IPS-11a (cell line): ENCODE data around the gene SNX10.

ENCODE experiments used
- H3K4me3 ChIP-seq: one replicate; pipeline ENCODE4 v1.5.1; 2013; ENCODE audit warnings: low read depth, low read length, control low read depth

The SNX10 gene

GRCh38 chr7:26365901-26366275, 74.2 kb downstream of the SNX10 start:
- H3K4me3 ChIP-seq: no peak overlapping the region

- H3K4me3 ChIP-seq: no peak overlapping the region
Observed at GRCh38 chr7:26367219-26367711, 75.6 kb downstream of the SNX10 start.

GRCh38 chr7:26368542-26368941, 76.9 kb downstream of the SNX10 start:
- no peak overlapping the region for H3K4me3 ChIP-seq

- no peak overlapping the region for H3K4me3 ChIP-seq
Observed at GRCh38 chr7:26369593-26369992, 77.9 kb downstream of the SNX10 start.

- H3K4me3 ChIP-seq: no peak overlapping the region
Observed at GRCh38 chr7:26370011-26370410, 78.3 kb downstream of the SNX10 start.

- no peak overlapping the region for H3K4me3 ChIP-seq
Observed at GRCh38 chr7:26372249-26372648, 80.6 kb downstream of the SNX10 start.

GRCh38 chr7:26372704-26373103, 81.0 kb downstream of the SNX10 start:
- H3K4me3 ChIP-seq: no peak overlapping the region

GRCh38 chr7:26374647-26375373, 83.1 kb downstream of the SNX10 start:
- no peak overlapping the region for H3K4me3 ChIP-seq

GRCh38 chr7:26375726-26376174, 84.1 kb downstream of the SNX10 start:
- H3K4me3 ChIP-seq: peak overlapping the region; percentile 58

- peak overlapping the region; percentile 58 for H3K4me3 ChIP-seq
Observed at GRCh38 chr7:26376175-26376917, 84.7 kb downstream of the SNX10 start.

- H3K4me3 ChIP-seq: no peak overlapping the region
Observed at GRCh38 chr7:26378016-26378415, 86.4 kb downstream of the SNX10 start.

- H3K4me3 ChIP-seq: no peak overlapping the region
Observed at GRCh38 chr7:26379711-26380110, 88.0 kb downstream of the SNX10 start.

- H3K4me3 ChIP-seq: no peak overlapping the region
Observed at GRCh38 chr7:26381476-26382353, 90.1 kb downstream of the SNX10 start.

- H3K4me3 ChIP-seq: no peak overlapping the region
Observed at GRCh38 chr7:26385240-26385639, 93.6 kb downstream of the SNX10 start.

- H3K4me3 ChIP-seq: no peak overlapping the region
Observed at GRCh38 chr7:26387731-26388130, 96.1 kb downstream of the SNX10 start.

- no peak overlapping the region for H3K4me3 ChIP-seq
Observed at GRCh38 chr7:26388256-26388655, 96.6 kb downstream of the SNX10 start.

- no peak overlapping the region for H3K4me3 ChIP-seq
Observed at GRCh38 chr7:26390016-26390415, 98.4 kb downstream of the SNX10 start.

GRCh38 chr7:26393818-26394217, 102.2 kb downstream of the SNX10 start:
- H3K4me3 ChIP-seq: no peak overlapping the region

- H3K4me3 ChIP-seq: no peak overlapping the region
Observed at GRCh38 chr7:26397332-26397731, 105.7 kb downstream of the SNX10 start.

- peak overlapping the region; percentile 69 for H3K4me3 ChIP-seq
Observed at GRCh38 chr7:26397796-26398426, 106.2 kb downstream of the SNX10 start.

GRCh38 chr7:26398427-26398755, 106.7 kb downstream of the SNX10 start:
- peak overlapping the region; percentile 69 for H3K4me3 ChIP-seq
